OCI-LY1 (cell line): ENCODE results near the gene PDF.

Source experiments
- H2AFZ ChIP-seq: fragments of 200-600 bp; sonication (generic), shearing (Covaris generic); 2 replicates; pipeline ENCODE4 v1.6.0; 2014; ENCODE audit warnings: antibody characterized with exemption, mild to moderate bottlenecking, low read length
- H3F3A ChIP-seq: fragments of 200-600 bp; sonication (generic), shearing (Covaris generic); 2 replicates; pipeline ENCODE4 v1.6.0; 2014; ENCODE audit warnings: mild to moderate bottlenecking, antibody characterized with exemption, low read length, moderate library complexity; ENCODE audit not compliant: insufficient read depth
- H3K27ac ChIP-seq: fragments of 200-600 bp; sonication (generic); 2 replicates; pipeline ENCODE4 v1.5.1; 2014; ENCODE audit warnings: low read length, mixed run types, mild to moderate bottlenecking, low read depth; ENCODE audit not compliant: poor library complexity, severe bottlenecking
- H3K27me3 ChIP-seq: fragments of 200-600 bp; sonication (generic); 2 replicates; pipeline ENCODE4 v1.6.0; 2014; ENCODE audit warnings: antibody characterized with exemption, mild to moderate bottlenecking, low read length, moderate library complexity; ENCODE audit not compliant: insufficient read depth
- H3K36me3 ChIP-seq: fragments of 200-600 bp; sonication (generic); 2 replicates; pipeline ENCODE4 v1.6.1; 2014; ENCODE audit warnings: mild to moderate bottlenecking, antibody characterized with exemption, low read length, moderate library complexity, mixed read lengths; ENCODE audit not compliant: insufficient read depth
- H3K4me1 ChIP-seq: fragments of 200-600 bp; sonication (generic); 2 replicates; pipeline ENCODE4 v1.5.1; 2014; ENCODE audit warnings: mild to moderate bottlenecking, low read length, moderate library complexity; ENCODE audit not compliant: insufficient read depth, severe bottlenecking
- H3K4me2 ChIP-seq: fragments of 200-600 bp; sonication (generic), shearing (Covaris generic); 2 replicates; pipeline ENCODE4 v1.6.1; 2014; ENCODE audit warnings: low read length
- H3K4me3 ChIP-seq: fragments of 200-600 bp; sonication (generic); 2 replicates; pipeline ENCODE4 v1.5.1; 2014; ENCODE audit warnings: low read length, low read depth, mild to moderate bottlenecking, mixed read lengths; ENCODE audit not compliant: poor library complexity, severe bottlenecking
- H3K79me2 ChIP-seq: fragments of 200-600 bp; shearing (Covaris generic); 2 replicates; pipeline ENCODE4 v1.6.1; 2016; ENCODE audit warnings: mixed run types, low read length, mixed read lengths; ENCODE audit not compliant: insufficient read depth
- H3K9ac ChIP-seq: fragments of 200-600 bp; sonication (generic), shearing (Covaris generic); 2 replicates; pipeline ENCODE4 v1.6.1; 2014; ENCODE audit warnings: mild to moderate bottlenecking, low read length, mixed read lengths
- H3K9me2 ChIP-seq: fragments of 200-600 bp; sonication (generic), shearing (Covaris generic); 2 replicates; pipeline ENCODE4 v1.6.1; 2014; ENCODE audit warnings: low read depth, mild to moderate bottlenecking, low read length, mixed read lengths
- H3K9me3 ChIP-seq: fragments of 200-600 bp; shearing (Covaris generic); 2 replicates; pipeline ENCODE4 v1.6.1; 2014; ENCODE audit warnings: low read length, mixed read lengths
- H4K20me1 ChIP-seq: fragments of 200-600 bp; sonication (generic), shearing (Covaris generic); 2 replicates; pipeline ENCODE4 v1.6.0; 2016; ENCODE audit warnings: mild to moderate bottlenecking, low read length; ENCODE audit not compliant: insufficient read depth
- EZH2 ChIP-seq: fragments of 200-600 bp; sonication (generic), shearing (Covaris generic); IDR thresholded peaks from 2 replicates; pipeline ENCODE4 v1.8.0; 2017; ENCODE audit warnings: borderline replicate concordance, mixed run types, mild to moderate bottlenecking, antibody characterized with exemption, low read length, moderate library complexity, mixed read lengths
- TF ChIP-seq, protein P1 (sequence below): fragments of 200-600 bp; sonication (generic), shearing (Covaris generic); IDR thresholded peaks from 2 replicates; pipeline ENCODE4 v1.5.1; 2017; ENCODE audit warnings: mild to moderate bottlenecking, antibody characterized with exemption, low read length, moderate library complexity, mixed read lengths

PDF gene

DNA sequence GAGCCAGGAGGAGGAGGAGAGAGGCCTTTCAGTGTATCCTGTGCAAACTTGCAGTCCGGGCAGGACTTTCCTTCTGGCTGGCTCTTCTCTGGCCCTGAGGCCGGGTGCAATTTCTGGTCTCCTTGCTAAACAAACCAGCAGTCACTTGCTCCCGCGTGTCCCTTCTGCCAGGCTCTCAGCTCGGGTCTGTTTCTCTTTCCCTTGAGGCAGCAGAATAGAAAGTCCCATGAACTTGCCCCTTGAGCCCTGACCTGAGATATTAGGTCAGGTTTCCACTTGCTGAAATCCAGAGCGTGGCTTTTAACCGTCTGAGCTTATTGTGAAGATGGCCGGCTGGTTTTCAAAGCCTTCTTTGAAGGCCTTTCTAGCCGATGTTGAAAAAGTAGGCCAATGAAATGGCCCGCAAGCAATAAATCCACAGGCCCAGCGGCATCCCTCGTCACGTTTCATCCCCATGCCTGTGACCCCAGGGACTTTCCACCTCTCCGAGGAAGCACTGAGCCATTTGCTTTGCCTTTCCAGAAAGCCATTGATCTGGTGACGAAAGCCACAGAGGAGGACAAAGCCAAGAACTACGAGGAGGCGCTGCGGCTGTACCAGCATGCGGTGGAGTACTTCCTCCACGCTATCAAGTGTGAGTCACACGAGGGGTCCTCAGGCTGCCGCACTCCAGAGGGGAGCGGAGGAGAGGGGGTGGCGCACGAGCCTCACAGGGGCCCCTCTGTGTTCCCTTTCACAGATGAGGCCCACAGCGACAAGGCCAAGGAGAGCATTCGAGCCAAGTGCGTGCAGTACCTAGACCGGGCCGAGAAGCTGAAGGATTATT lies 14.7 kb downstream of the PDF start:
- no peak overlapping the region for H3K9ac ChIP-seq
- H3K4me2 ChIP-seq: no peak overlapping the region
- H3F3A ChIP-seq: no peaks in the 10 kb centered on the region
- TF ChIP-seq EZH2: no peak
- TF ChIP-seq, protein P1, sequence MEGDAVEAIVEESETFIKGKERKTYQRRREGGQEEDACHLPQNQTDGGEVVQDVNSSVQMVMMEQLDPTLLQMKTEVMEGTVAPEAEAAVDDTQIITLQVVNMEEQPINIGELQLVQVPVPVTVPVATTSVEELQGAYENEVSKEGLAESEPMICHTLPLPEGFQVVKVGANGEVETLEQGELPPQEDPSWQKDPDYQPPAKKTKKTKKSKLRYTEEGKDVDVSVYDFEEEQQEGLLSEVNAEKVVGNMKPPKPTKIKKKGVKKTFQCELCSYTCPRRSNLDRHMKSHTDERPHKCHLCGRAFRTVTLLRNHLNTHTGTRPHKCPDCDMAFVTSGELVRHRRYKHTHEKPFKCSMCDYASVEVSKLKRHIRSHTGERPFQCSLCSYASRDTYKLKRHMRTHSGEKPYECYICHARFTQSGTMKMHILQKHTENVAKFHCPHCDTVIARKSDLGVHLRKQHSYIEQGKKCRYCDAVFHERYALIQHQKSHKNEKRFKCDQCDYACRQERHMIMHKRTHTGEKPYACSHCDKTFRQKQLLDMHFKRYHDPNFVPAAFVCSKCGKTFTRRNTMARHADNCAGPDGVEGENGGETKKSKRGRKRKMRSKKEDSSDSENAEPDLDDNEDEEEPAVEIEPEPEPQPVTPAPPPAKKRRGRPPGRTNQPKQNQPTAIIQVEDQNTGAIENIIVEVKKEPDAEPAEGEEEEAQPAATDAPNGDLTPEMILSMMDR: no peak
- H3K9me2 ChIP-seq: no peaks in the 10 kb centered on the region
- H3K9me3 ChIP-seq: no peaks in the 10 kb centered on the region
- H2AFZ ChIP-seq: no peak overlapping the region
- H3K36me3 ChIP-seq: peaks cover 67% of the 10 kb centered on the region
- H3K27ac ChIP-seq: no peak overlapping the region
- H3K27me3 ChIP-seq: no peaks in the 10 kb centered on the region
- H3K4me1 ChIP-seq: peaks cover 6% of the 10 kb centered on the region
- H3K79me2 ChIP-seq: peaks cover 8% of the 10 kb centered on the region
- no peaks in the 10 kb centered on the region for H4K20me1 ChIP-seq
- H3K4me3 ChIP-seq: no peak overlapping the region

DNA sequence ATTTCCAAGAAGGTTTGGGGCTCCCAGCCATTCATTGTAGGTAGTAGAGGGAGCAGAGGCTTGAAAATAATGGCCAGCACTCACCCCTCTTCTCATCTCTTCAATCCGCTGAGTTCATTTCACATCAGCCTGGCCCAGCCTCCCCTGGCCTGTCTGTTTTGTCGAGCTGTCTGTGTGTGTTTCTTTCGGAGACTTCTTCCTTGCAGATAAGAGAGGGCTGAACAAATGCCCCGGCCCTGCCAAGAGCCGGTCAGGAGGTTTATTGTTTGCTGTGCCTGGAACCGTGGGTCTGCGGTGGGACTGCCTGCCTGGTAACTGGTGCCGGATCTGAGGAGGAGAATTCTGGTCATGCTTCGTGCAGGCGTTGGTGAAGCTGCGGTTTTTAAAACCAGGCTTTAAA lies 15.9 kb downstream of the PDF start:
- H3K27ac ChIP-seq: no peak overlapping the region
- no peak overlapping the region for H2AFZ ChIP-seq
- no peak overlapping the region for H3K4me3 ChIP-seq
- no peaks in the 10 kb centered on the region for H3K9me3 ChIP-seq
- TF ChIP-seq, protein P1: no peak
- TF ChIP-seq EZH2: no peak
- H3K27me3 ChIP-seq: no peaks in the 10 kb centered on the region
- H3K9me2 ChIP-seq: no peaks in the 10 kb centered on the region
- no peak overlapping the region for H3K9ac ChIP-seq
- peaks cover 10% of the 10 kb centered on the region for H3K4me1 ChIP-seq
- H3K4me2 ChIP-seq: no peak overlapping the region
- no peaks in the 10 kb centered on the region for H4K20me1 ChIP-seq
- no peaks in the 10 kb centered on the region for H3F3A ChIP-seq
- H3K79me2 ChIP-seq: peaks cover 8% of the 10 kb centered on the region
- H3K36me3 ChIP-seq: peaks cover 55% of the 10 kb centered on the region

DNA sequence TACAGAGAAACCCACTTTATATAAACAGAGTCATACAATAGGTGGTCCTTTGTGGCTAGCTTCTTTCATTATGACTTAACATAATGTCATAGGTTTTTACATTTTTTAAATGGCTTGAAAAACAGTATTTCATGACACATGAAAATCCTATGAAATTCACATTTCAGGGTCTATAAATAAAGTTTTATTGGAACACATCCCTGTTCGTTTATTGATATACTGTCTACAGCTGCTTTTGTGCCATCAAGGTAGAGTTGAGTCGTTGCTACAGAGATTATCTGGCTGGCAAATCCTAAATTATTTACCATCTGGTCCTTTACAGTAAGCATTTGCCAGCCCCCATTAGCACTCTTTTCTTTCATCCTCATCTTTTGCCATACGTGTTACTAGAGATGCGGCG lies 16.9 kb downstream of the PDF start:
- TF ChIP-seq, protein P1: no peak
- no peak for TF ChIP-seq EZH2
- Histone ChIP-seq H3K9me3 (no peaks in the 10 kb centered on the region), H3K4me1 (peaks cover 10% of the 10 kb centered on the region), H3K79me2 (peaks cover 8% of the 10 kb centered on the region), H3K9me2 (no peaks in the 10 kb centered on the region), H3K27ac (no peak overlapping the region), H3K27me3 (no peaks in the 10 kb centered on the region), H3K36me3 (peaks cover 45% of the 10 kb centered on the region), H3F3A (no peaks in the 10 kb centered on the region; the same call in 1 of the 2 replicates), H3K9ac (no peak overlapping the region), H4K20me1 (no peaks in the 10 kb centered on the region), H3K4me2 (no peak overlapping the region), H3K4me3 (no peak overlapping the region), H2AFZ (no peak overlapping the region)
